Measurements from ENCODE around the gene NCAM1. TPM values are rescaled to one million over a fixed set of nuclear protein-coding genes. Genes with fewer than 3 reads are reported as not detected.

The NCAM1 gene
- polyA plus RNA-seq, 2 of the 4 experiments (the other 2 are of a cell fraction) = 0.01 to 0.12 TPM

GRCh38 chr11:112975493-112975892 is 14.3 kb downstream of the NCAM1 start:
- H3K27ac ChIP-seq = no peak overlapping the region
- H3K4me2 ChIP-seq = no peak overlapping the region
- TF ChIP-seq HOXB13 (CRISPR knock-in tag; IDR thresholded peaks at IDR 0.05; ENCODE audit: low read depth) (no peak), KDM1A (IDR thresholded peaks at IDR 0.05; ENCODE audit: low read depth) (no peak), PHF8 (IDR thresholded peaks at IDR 0.05; ENCODE audit: borderline replicate concordance, low read depth) (no peak), HOXB5 (CRISPR knock-in tag; IDR thresholded peaks at IDR 0.05) (no peak), JUN (IDR thresholded peaks at IDR 0.05) (no peak), HMGXB4 (CRISPR knock-in tag; IDR thresholded peaks at IDR 0.05; ENCODE audit: borderline replicate concordance) (no peak), RCOR1 (IDR thresholded peaks at IDR 0.05; ENCODE audit: low read depth, low read length) (no peak), POLR2A (IDR thresholded peaks at IDR 0.05; ENCODE audit: low read length) (no peak), ATOH8 (CRISPR knock-in tag; IDR thresholded peaks at IDR 0.05; ENCODE audit: low read depth) (no peak)
- ChIA-PET POLR2A (no interaction called here), CTCF (no interaction called here)
- no peak overlapping the region for H3K4me3 ChIP-seq
- ATAC-seq (no peak), DNase-seq (ENCODE audit: low read depth in 1 of 2, low spot score in 1 of 2) (no peak), FAIRE-seq (no peak)
- WGBS (ENCODE audit: missing lambda C conversion rate) = 1% methylated on average over 2 of the region's 2 CpGs
- H3K9me3 ChIP-seq = no peaks in the 10 kb centered on the region
- no peaks in the 10 kb centered on the region for H3K4me1 ChIP-seq

GRCh38 chr11:112977755-112978154 is 16.5 kb downstream of the NCAM1 start:
- ATAC-seq = no peak
- H3K4me3 ChIP-seq = no peak overlapping the region
- H3K9me3 ChIP-seq = no peaks in the 10 kb centered on the region
- no peak for DNase-seq (ENCODE audit: low read depth in 1 of 2, low spot score in 1 of 2)
- no peak overlapping the region for H3K27ac ChIP-seq
- H3K4me2 ChIP-seq = no peak overlapping the region
- H3K4me1 ChIP-seq = no peaks in the 10 kb centered on the region
- POLR2A ChIA-PET = no interaction called here
- WGBS (ENCODE audit: missing lambda C conversion rate) = 0% methylated on average over 1 of the region's 1 CpG
- CTCF ChIA-PET = no interaction called here
- TF ChIP-seq REST (IDR thresholded peaks at IDR 0.05) (no peak), CEBPB (IDR thresholded peaks at IDR 0.05) (peak in 1 of 2 experiments; percentile 21; a peak in 1 of 4 replicates)
- FAIRE-seq = no peak

GRCh38 chr11:112983887-112984286 is 22.7 kb downstream of the NCAM1 start:
- Histone ChIP-seq H3K9me3 (no peaks in the 10 kb centered on the region), H3K4me1 (no peaks in the 10 kb centered on the region), H3K27ac (no peak overlapping the region), H3K4me2 (no peak overlapping the region), H3K4me3 (no peak overlapping the region)
- ChIA-PET POLR2A (no interaction called here), CTCF (no interaction called here)
- FAIRE-seq (no peak), DNase-seq (ENCODE audit: low read depth in 1 of 2, low spot score in 1 of 2) (no peak), ATAC-seq (no peak)
- TF ChIP-seq RCOR1 (IDR thresholded peaks at IDR 0.05; ENCODE audit: low read depth, low read length) (no peak), RAD21 (conservative IDR thresholded peaks at IDR 0.05 in 1 of 2, IDR thresholded peaks at IDR 0.05 in 1 of 2) (no peak), NPAS2 (CRISPR knock-in tag; IDR thresholded peaks at IDR 0.05; ENCODE audit: borderline replicate concordance) (no peak), HES2 (IDR thresholded peaks at IDR 0.05) (no peak), HEYL (CRISPR knock-in tag; IDR thresholded peaks at IDR 0.05) (no peak), ESRRA (IDR thresholded peaks at IDR 0.05; ENCODE audit: borderline replicate concordance, low read length) (no peak), FOSB (CRISPR knock-in tag; IDR thresholded peaks at IDR 0.05) (no peak), EP300 (IDR thresholded peaks at IDR 0.05) (no peak), NFE2L2 (conservative IDR thresholded peaks at IDR 0.05; ENCODE audit: low read length) (no peak), CHD2 (IDR thresholded peaks at IDR 0.05; ENCODE audit: low read length, partially characterized antibody) (no peak)
- WGBS (ENCODE audit: missing lambda C conversion rate) = 0% methylated on average over 1 of the region's 1 CpG

All from A549 (cell line).